ENCODE results near the gene KDM5B.

Gene KDM5B

DNA sequence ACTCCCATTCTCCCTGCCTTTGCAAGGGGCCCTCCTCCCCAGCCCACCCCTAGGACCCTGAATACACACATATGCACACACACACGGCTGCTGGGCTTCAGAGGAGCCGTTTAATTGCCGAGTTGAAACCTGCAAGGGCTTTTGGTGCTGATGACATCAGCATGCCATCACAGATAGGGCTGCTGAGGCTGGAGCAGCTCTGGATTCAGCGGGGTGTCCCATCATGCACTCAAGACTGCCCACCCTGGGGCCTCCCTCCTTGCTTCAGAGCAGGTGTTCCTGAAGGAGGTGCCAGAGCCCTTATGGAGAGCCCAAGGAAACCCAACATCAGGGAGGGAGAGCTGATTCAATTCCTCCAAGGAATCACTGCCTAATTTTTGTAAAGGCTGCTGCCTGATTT, 103.6 kb downstream of the KDM5B start:
- ChIA-PET CTCF (interaction anchor here (1.7 kb wide), 1 partner anchor 20 kb away, joined by 3 read pairs; no protein-coding TSS in a partner anchor), POLR2A (interaction anchor here (0.7 kb wide), 1 partner anchor 23 kb away, joined by 3 read pairs; no protein-coding TSS in a partner anchor)
- TF ChIP-seq ZBTB21 (tag by site-specific recombination; IDR thresholded peaks at IDR 0.05) (peak; percentile 67; the same call in 1 of the 2 replicates), ZNF629 (tag by site-specific recombination; IDR thresholded peaks at IDR 0.05) (0 out of 2 replicates have a peak, but pooled peaks have one; percentile 33), ZNF335 (tag by site-specific recombination; conservative IDR thresholded peaks at IDR 0.05) (peak; percentile 35; the same call in 1 of the 2 replicates), ZIC2 (tag by site-specific recombination; IDR thresholded peaks at IDR 0.05) (peak; percentile 54), ZNF426 (tag by site-specific recombination; IDR thresholded peaks at IDR 0.05) (no peak), ZNF621 (tag by site-specific recombination; IDR thresholded peaks at IDR 0.05) (no peak)
- H3K9me3 ChIP-seq (ENCODE audit: control insufficient read depth, insufficient read depth, low read depth, low read length) = no peaks in the 10 kb centered on the region
- no peak overlapping the region for H3K4me3 ChIP-seq (ENCODE audit: low read depth, low read length)
- no peaks in the 10 kb centered on the region for H3K36me3 ChIP-seq (ENCODE audit: control insufficient read depth in 2 of 2, insufficient read depth in 1 of 2, low read length in 2 of 2)
- no peaks in the 10 kb centered on the region for H3K4me1 ChIP-seq (ENCODE audit: control insufficient read depth, insufficient read depth, low read length)
- no peak overlapping the region for H3K27ac ChIP-seq (ENCODE audit: extremely low read depth, low read depth, low read length)

- H3K4me1 ChIP-seq (ENCODE audit: control insufficient read depth, insufficient read depth, low read length) = no peaks in the 10 kb centered on the region
- H3K27ac ChIP-seq (ENCODE audit: extremely low read depth, low read depth, low read length) = no peak overlapping the region
- POLR2A ChIA-PET = interaction anchor here (0.6 kb wide), 1 partner anchor 31 kb away, joined by 3 read pairs; no protein-coding TSS in a partner anchor
- no peaks in the 10 kb centered on the region for H3K9me3 ChIP-seq (ENCODE audit: control insufficient read depth, insufficient read depth, low read depth, low read length)
- H3K4me3 ChIP-seq (ENCODE audit: low read depth, low read length) = no peak overlapping the region
- no peaks in the 10 kb centered on the region for H3K36me3 ChIP-seq (ENCODE audit: control insufficient read depth in 2 of 2, insufficient read depth in 1 of 2, low read length in 2 of 2)
- CTCF ChIA-PET = interaction anchor here (0.7 to 1.7 kb wide), 2 partner anchors 22 to 23 kb away, joined by 3 to 4 read pairs; no protein-coding TSS in a partner anchor
- TF ChIP-seq ZNF544 (tag by site-specific recombination; IDR thresholded peaks at IDR 0.05) (no peak), EGR2 (tag by site-specific recombination; IDR thresholded peaks at IDR 0.05; ENCODE audit: low read depth) (0 out of 2 replicates have a peak, but pooled peaks have one; percentile 17)
Measured at GRCh38 chr1:202703191-202703590, 105.0 kb downstream of the KDM5B start.

- Histone ChIP-seq H3K4me1 (ENCODE audit: control insufficient read depth, insufficient read depth, low read length) (no peaks in the 10 kb centered on the region), H3K9me3 (ENCODE audit: control insufficient read depth, insufficient read depth, low read depth, low read length) (no peaks in the 10 kb centered on the region), H3K36me3 (ENCODE audit: control insufficient read depth in 2 of 2, insufficient read depth in 1 of 2, low read length in 2 of 2) (no peaks in the 10 kb centered on the region), H3K4me3 (ENCODE audit: low read depth, low read length) (no peak overlapping the region), H3K27ac (ENCODE audit: extremely low read depth, low read depth, low read length) (no peak overlapping the region)
- ChIA-PET CTCF (interaction anchor here (0.7 kb wide), 1 partner anchor 201 kb away, joined by 3 read pairs; no protein-coding TSS in a partner anchor), POLR2A (no interaction called here)
- TF ChIP-seq, protein P1, sequence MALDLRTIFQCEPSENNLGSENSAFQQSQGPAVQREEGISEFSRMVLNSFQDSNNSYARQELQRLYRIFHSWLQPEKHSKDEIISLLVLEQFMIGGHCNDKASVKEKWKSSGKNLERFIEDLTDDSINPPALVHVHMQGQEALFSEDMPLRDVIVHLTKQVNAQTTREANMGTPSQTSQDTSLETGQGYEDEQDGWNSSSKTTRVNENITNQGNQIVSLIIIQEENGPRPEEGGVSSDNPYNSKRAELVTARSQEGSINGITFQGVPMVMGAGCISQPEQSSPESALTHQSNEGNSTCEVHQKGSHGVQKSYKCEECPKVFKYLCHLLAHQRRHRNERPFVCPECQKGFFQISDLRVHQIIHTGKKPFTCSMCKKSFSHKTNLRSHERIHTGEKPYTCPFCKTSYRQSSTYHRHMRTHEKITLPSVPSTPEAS (tag by site-specific recombination; IDR thresholded peaks at IDR 0.05) = no peak
- TF ChIP-seq, protein P2, sequence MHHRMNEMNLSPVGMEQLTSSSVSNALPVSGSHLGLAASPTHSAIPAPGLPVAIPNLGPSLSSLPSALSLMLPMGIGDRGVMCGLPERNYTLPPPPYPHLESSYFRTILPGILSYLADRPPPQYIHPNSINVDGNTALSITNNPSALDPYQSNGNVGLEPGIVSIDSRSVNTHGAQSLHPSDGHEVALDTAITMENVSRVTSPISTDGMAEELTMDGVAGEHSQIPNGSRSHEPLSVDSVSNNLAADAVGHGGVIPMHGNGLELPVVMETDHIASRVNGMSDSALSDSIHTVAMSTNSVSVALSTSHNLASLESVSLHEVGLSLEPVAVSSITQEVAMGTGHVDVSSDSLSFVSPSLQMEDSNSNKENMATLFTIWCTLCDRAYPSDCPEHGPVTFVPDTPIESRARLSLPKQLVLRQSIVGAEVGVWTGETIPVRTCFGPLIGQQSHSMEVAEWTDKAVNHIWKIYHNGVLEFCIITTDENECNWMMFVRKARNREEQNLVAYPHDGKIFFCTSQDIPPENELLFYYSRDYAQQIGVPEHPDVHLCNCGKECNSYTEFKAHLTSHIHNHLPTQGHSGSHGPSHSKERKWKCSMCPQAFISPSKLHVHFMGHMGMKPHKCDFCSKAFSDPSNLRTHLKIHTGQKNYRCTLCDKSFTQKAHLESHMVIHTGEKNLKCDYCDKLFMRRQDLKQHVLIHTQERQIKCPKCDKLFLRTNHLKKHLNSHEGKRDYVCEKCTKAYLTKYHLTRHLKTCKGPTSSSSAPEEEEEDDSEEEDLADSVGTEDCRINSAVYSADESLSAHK (tag by site-specific recombination; IDR thresholded peaks at IDR 0.05) = no peak
- TF ChIP-seq GLIS1 (tag by site-specific recombination; IDR thresholded peaks at IDR 0.05) (peak; percentile 65), ZIC2 (tag by site-specific recombination; IDR thresholded peaks at IDR 0.05) (peak; percentile 97)
Measured at GRCh38 chr1:202702088-202702487, 106.1 kb downstream of the KDM5B start.

- ChIA-PET POLR2A (no interaction called here), CTCF (interaction anchor here (0.6 to 1.3 kb wide), 3 partner anchors 9 to 55 kb away, joined by 3 read pairs; partner anchors contain the start of gene SYT2)
- Histone ChIP-seq H3K27ac (ENCODE audit: extremely low read depth, low read depth, low read length) (no peak overlapping the region), H3K4me3 (ENCODE audit: low read depth, low read length) (no peak overlapping the region), H3K36me3 (ENCODE audit: control insufficient read depth in 2 of 2, insufficient read depth in 1 of 2, low read length in 2 of 2) (no peaks in the 10 kb centered on the region), H3K9me3 (ENCODE audit: control insufficient read depth, insufficient read depth, low read depth, low read length) (no peaks in the 10 kb centered on the region), H3K4me1 (ENCODE audit: control insufficient read depth, insufficient read depth, low read length) (no peaks in the 10 kb centered on the region)
- TF ChIP-seq OSR2 (tag by site-specific recombination; IDR thresholded peaks at IDR 0.05) = no peak
- no peak for TF ChIP-seq PBX3 (CRISPR knock-in tag; IDR thresholded peaks at IDR 0.05)
- no peak for TF ChIP-seq TCF7L2 (IDR thresholded peaks at IDR 0.05; ENCODE audit: borderline replicate concordance, low read depth, low read length)
- TF ChIP-seq ZNF292 (tag by site-specific recombination; IDR thresholded peaks at IDR 0.05; ENCODE audit: borderline replicate concordance, low read depth) = no peak
- no peak for TF ChIP-seq PRDM6 (tag by site-specific recombination; IDR thresholded peaks at IDR 0.05)
- TF ChIP-seq, protein P3, sequence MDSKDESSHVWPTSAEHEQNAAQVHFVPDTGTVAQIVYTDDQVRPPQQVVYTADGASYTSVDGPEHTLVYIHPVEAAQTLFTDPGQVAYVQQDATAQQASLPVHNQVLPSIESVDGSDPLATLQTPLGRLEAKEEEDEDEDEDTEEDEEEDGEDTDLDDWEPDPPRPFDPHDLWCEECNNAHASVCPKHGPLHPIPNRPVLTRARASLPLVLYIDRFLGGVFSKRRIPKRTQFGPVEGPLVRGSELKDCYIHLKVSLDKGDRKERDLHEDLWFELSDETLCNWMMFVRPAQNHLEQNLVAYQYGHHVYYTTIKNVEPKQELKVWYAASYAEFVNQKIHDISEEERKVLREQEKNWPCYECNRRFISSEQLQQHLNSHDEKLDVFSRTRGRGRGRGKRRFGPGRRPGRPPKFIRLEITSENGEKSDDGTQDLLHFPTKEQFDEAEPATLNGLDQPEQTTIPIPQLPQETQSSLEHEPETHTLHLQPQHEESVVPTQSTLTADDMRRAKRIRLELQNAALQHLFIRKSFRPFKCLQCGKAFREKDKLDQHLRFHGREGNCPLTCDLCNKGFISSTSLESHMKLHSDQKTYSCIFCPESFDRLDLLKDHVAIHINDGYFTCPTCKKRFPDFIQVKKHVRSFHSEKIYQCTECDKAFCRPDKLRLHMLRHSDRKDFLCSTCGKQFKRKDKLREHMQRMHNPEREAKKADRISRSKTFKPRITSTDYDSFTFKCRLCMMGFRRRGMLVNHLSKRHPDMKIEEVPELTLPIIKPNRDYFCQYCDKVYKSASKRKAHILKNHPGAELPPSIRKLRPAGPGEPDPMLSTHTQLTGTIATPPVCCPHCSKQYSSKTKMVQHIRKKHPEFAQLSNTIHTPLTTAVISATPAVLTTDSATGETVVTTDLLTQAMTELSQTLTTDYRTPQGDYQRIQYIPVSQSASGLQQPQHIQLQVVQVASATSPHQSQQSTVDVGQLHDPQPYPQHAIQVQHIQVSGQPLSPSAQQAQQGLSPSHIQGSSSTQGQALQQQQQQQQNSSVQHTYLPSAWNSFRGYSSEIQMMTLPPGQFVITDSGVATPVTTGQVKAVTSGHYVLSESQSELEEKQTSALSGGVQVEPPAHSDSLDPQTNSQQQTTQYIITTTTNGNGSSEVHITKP (tag by site-specific recombination; IDR thresholded peaks at IDR 0.05) = no peak
Measured at GRCh38 chr1:202701200-202701599, 107.0 kb downstream of the KDM5B start.

All from HEK293 (cell line).